HG02938 (cell line): ENCODE results near the gene PSMA2.
"Not testable (repeated sequence)": the region's sequence is repeated elsewhere in the genome, so short reads cannot be mapped to it uniquely, and the experiment has no call there.

Source experiments
- ATAC-seq: cut with Tn5 transposase; IDR thresholded peaks from one replicate; pipeline ENCODE4 v1.9.1; 2021; ENCODE audit warnings: mild to moderate bottlenecking, moderate library complexity; ENCODE audit not compliant: unreplicated experiment

The PSMA2 gene

GRCh38 chr7:42907316-42907715, 24.7 kb downstream of the PSMA2 start:
- ATAC-seq, result no peak

GRCh38 chr7:42906181-42906580, 25.8 kb downstream of the PSMA2 start:
- ATAC-seq, result no peak

- no peak for ATAC-seq
These were observed 29.6 kb downstream of the PSMA2 start for GRCh38 chr7:42902331-42902730.

GRCh38 chr7:42900842-42901241, 31.1 kb downstream of the PSMA2 start:
- no peak for ATAC-seq

GRCh38 chr7:42893346-42894240, 38.4 kb downstream of the PSMA2 start:
- no peak for ATAC-seq

- no peak for ATAC-seq
These were observed 45.0 kb downstream of the PSMA2 start for GRCh38 chr7:42886893-42887505.

GRCh38 chr7:42886129-42886528, 45.8 kb downstream of the PSMA2 start:
- no peak for ATAC-seq

GRCh38 chr7:42885183-42885582, 46.8 kb downstream of the PSMA2 start:
- not testable (repeated sequence) for ATAC-seq

- ATAC-seq, result no peak
These were observed 48.0 kb downstream of the PSMA2 start for GRCh38 chr7:42883950-42884349.

- no peak for ATAC-seq
These were observed 51.6 kb downstream of the PSMA2 start for GRCh38 chr7:42880392-42880791.

GRCh38 chr7:42878303-42878702, 53.7 kb downstream of the PSMA2 start:
- no peak for ATAC-seq

GRCh38 chr7:42877862-42878261, 54.1 kb downstream of the PSMA2 start:
- no peak for ATAC-seq

- peak; percentile 84 for ATAC-seq
These were observed 55.5 kb downstream of the PSMA2 start for GRCh38 chr7:42876182-42877068.

GRCh38 chr7:42869131-42870020, 62.6 kb downstream of the PSMA2 start:
- ATAC-seq, result peak; percentile 98

GRCh38 chr7:42868480-42868879, 63.5 kb downstream of the PSMA2 start:
- no peak for ATAC-seq
